PC-9 (cell line): ENCODE measurements around the gene MMD2.

Source experiments
- EZH2 ChIP-seq: fragments of 200-600 bp; sonication (generic); IDR thresholded peaks from 2 replicates; pipeline ENCODE4 v1.8.0; 2017; ENCODE audit warnings: antibody characterized with exemption, low read depth
- TF ChIP-seq, protein P1 (sequence below): fragments of 200-600 bp; sonication (generic); conservative IDR thresholded peaks from 2 replicates; pipeline ENCODE4 v1.6.1; 2017; ENCODE audit warnings: mixed run types, antibody characterized with exemption, mild to moderate bottlenecking, moderate library complexity

DNA sequence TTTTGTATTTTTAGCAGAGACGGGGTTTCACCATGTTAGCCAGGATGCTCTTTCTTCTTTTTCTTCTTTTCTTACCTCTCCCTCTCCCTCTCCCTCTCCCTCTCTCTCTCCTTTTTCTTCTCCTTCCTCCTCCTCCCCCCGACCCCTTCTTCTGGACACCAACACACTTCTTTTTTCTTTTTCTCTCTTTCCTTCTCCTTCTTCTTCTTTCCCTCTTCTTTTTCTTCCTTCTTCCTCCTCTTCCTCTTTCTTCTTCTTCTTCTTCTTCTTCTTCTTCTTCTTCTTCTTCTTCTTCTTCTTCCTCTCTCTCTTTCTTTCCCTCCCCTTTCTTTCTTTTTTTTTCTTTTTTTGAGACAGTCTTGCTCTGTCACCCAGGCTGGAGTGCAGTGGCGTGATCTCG lies 14.0 kb downstream of the MMD2 start:
- TF ChIP-seq, protein P1, sequence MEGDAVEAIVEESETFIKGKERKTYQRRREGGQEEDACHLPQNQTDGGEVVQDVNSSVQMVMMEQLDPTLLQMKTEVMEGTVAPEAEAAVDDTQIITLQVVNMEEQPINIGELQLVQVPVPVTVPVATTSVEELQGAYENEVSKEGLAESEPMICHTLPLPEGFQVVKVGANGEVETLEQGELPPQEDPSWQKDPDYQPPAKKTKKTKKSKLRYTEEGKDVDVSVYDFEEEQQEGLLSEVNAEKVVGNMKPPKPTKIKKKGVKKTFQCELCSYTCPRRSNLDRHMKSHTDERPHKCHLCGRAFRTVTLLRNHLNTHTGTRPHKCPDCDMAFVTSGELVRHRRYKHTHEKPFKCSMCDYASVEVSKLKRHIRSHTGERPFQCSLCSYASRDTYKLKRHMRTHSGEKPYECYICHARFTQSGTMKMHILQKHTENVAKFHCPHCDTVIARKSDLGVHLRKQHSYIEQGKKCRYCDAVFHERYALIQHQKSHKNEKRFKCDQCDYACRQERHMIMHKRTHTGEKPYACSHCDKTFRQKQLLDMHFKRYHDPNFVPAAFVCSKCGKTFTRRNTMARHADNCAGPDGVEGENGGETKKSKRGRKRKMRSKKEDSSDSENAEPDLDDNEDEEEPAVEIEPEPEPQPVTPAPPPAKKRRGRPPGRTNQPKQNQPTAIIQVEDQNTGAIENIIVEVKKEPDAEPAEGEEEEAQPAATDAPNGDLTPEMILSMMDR: no peak
- no peak for TF ChIP-seq EZH2
